ENCODE results near the gene ADORA2A. TPM values are rescaled to one million over a fixed set of nuclear protein-coding genes. Genes with fewer than 3 reads are reported as not detected.

ADORA2A gene
- total and polyA plus RNA-seq, 2 of the 13 experiments (the other 11 are each of a cell fraction or from before 2014, with no cell fraction given), result 3.3 to 5.0 TPM

DNA sequence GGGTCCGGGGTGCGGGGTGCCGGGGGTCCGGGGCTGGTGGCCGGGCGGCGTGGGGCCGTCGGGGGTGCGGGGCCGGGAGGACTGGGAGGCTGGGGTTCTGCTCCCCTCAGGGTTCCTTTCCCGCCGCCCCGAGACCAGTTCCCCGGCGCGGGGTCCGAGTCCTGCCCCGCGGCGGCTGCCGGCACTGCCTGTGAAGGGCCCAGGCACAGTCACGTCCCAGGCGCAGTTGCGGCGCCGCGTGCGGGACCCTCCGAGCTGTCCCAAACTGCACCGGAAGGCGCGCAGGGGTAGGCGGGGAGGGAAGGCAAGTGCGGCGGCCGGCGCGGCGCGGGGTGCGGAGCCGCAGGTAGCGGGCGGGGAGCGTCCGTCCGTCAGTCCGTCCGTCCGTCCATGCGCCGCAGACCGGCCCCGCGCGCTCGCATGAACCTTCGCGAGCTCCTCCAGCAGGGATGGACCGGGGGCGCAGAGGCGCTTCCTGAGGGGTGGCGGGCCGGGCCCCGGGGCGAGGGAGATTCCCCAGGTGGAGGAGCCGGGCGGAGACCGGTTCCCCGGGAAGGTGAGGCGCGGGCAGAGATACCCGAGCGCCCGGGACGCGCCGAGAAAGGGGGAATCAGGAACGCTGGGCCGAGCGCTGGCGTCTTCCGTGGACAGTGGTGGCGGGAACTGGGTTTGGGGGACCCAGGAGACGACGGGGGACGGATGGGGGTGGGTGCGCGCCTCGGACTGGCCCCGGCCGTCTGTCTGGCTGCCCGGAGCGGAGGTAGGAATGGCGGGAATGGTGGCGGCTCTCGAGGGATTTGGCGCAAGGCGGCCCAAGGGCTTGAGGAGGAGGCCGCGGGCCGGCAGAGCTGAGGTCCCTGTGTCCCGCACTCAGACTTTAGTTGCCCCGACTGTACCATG, 3.1 kb upstream of the ADORA2A start (continued):
- TF ChIP-seq, protein P1, sequence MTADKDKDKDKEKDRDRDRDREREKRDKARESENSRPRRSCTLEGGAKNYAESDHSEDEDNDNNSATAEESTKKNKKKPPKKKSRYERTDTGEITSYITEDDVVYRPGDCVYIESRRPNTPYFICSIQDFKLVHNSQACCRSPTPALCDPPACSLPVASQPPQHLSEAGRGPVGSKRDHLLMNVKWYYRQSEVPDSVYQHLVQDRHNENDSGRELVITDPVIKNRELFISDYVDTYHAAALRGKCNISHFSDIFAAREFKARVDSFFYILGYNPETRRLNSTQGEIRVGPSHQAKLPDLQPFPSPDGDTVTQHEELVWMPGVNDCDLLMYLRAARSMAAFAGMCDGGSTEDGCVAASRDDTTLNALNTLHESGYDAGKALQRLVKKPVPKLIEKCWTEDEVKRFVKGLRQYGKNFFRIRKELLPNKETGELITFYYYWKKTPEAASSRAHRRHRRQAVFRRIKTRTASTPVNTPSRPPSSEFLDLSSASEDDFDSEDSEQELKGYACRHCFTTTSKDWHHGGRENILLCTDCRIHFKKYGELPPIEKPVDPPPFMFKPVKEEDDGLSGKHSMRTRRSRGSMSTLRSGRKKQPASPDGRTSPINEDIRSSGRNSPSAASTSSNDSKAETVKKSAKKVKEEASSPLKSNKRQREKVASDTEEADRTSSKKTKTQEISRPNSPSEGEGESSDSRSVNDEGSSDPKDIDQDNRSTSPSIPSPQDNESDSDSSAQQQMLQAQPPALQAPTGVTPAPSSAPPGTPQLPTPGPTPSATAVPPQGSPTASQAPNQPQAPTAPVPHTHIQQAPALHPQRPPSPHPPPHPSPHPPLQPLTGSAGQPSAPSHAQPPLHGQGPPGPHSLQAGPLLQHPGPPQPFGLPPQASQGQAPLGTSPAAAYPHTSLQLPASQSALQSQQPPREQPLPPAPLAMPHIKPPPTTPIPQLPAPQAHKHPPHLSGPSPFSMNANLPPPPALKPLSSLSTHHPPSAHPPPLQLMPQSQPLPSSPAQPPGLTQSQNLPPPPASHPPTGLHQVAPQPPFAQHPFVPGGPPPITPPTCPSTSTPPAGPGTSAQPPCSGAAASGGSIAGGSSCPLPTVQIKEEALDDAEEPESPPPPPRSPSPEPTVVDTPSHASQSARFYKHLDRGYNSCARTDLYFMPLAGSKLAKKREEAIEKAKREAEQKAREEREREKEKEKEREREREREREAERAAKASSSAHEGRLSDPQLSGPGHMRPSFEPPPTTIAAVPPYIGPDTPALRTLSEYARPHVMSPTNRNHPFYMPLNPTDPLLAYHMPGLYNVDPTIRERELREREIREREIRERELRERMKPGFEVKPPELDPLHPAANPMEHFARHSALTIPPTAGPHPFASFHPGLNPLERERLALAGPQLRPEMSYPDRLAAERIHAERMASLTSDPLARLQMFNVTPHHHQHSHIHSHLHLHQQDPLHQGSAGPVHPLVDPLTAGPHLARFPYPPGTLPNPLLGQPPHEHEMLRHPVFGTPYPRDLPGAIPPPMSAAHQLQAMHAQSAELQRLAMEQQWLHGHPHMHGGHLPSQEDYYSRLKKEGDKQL (CRISPR knock-in tag; IDR thresholded peaks at IDR 0.05; ENCODE audit: low read depth), result no peak
- TF ChIP-seq JUN (CRISPR knock-in tag; IDR thresholded peaks at IDR 0.05), result no peak
- TF ChIP-seq ZNF761 (CRISPR knock-in tag; conservative IDR thresholded peaks at IDR 0.05), result no peak
- TF ChIP-seq GFI1 (CRISPR knock-in tag; IDR thresholded peaks at IDR 0.05; ENCODE audit: borderline replicate concordance), result no peak
- no peak for TF ChIP-seq CREM (IDR thresholded peaks at IDR 0.05)
- no peak for TF ChIP-seq CREM (CRISPR knock-in tag; IDR thresholded peaks at IDR 0.05)
- no peak for TF ChIP-seq ZNF567 (CRISPR knock-in tag; IDR thresholded peaks at IDR 0.05; ENCODE audit: borderline replicate concordance)
- TF ChIP-seq AFF4 (CRISPR knock-in tag; IDR thresholded peaks at IDR 0.05), result no peak
- TF ChIP-seq TCF12 (IDR thresholded peaks at IDR 0.05), result no peak
- TF ChIP-seq TCF12 (CRISPR knock-in tag; IDR thresholded peaks at IDR 0.05), result no peak
- TF ChIP-seq ZNF33A (CRISPR knock-in tag; IDR thresholded peaks at IDR 0.05; ENCODE audit: borderline replicate concordance), result no peak
- 0 out of 2 replicates have a peak, but pooled peaks have one; percentile 34 for TF ChIP-seq MYPOP (CRISPR knock-in tag; IDR thresholded peaks at IDR 0.05)
- no peak for TF ChIP-seq CC2D1A (CRISPR knock-in tag; IDR thresholded peaks at IDR 0.05)
- TF ChIP-seq HMGXB4 (CRISPR knock-in tag; IDR thresholded peaks at IDR 0.05; ENCODE audit: borderline replicate concordance in 1 of 2, low read depth in 1 of 2), result peak in 1 of 2 experiments; percentile 63; a peak in 2 of 4 replicates
- TF ChIP-seq HOXA5 (CRISPR knock-in tag; IDR thresholded peaks at IDR 0.05), result no peak

Data from HepG2 (cell line).